Uterus (tissue), 4 donors: ENCODE results near the gene PIGM. TPM values are rescaled to one million over a fixed set of nuclear protein-coding genes. Genes with fewer than 3 reads are reported as not detected.

Source experiments
- DNase-seq, 2 donors: peaks; one replicate each; pipeline ENCODE4 v3.0.0-alpha.2; 2019 to 2020
- H3K27ac ChIP-seq, 2 donors: fragments of 200-600 bp; sonication (generic); 1 replicate in 1 of 2; 2 replicates in 1 of 2; pipeline ENCODE4 v1.5.1; 2016 to 2018
- H3K27me3 ChIP-seq, 2 donors: fragments of 200-600 bp; sonication (generic); one replicate each; pipeline ENCODE4 v1.5.1; 2018 to 2019; ENCODE audit warnings: control low read depth in 1 of 2
- H3K36me3 ChIP-seq, 2 donors: fragments of 200-600 bp; sonication (generic); one replicate each; pipeline ENCODE4 v1.5.1; 2019; ENCODE audit warnings: control low read depth in 1 of 2
- H3K4me1 ChIP-seq, 2 donors: fragments of 200-600 bp; sonication (generic); one replicate each; pipeline ENCODE4 v1.5.1; 2018 to 2019; ENCODE audit warnings: control low read depth in 1 of 2
- H3K4me3 ChIP-seq, 2 donors: fragments of 200-600 bp; sonication (generic); 1 replicate in 1 of 2; 2 replicates in 1 of 2; pipeline ENCODE4 v1.5.1; 2018 to 2019; ENCODE audit warnings: mild to moderate bottlenecking in 1 of 2
- H3K9me3 ChIP-seq, 2 donors: fragments of 200-600 bp; sonication (generic); one replicate each; pipeline ENCODE4 v1.5.1; 2019; ENCODE audit warnings: control low read depth in 1 of 2
- CTCF ChIP-seq, 4 experiments: fragments of 200-600 bp in 2 of 4; fragments of 450-650 bp in 2 of 4; sonication (generic) in 2 of 4; IDR thresholded peaks; one replicate each; pipeline ENCODE4 v1.5.1; 2016 to 2019; ENCODE audit warnings: antibody characterized with exemption in 4 of 4, mild to moderate bottlenecking in 2 of 4, moderate library complexity in 1 of 4
- POLR2A ChIP-seq, 2 donors: fragments of 450-650 bp; IDR thresholded peaks; one replicate each; pipeline ENCODE4 v1.6.1; 2016; ENCODE audit warnings: antibody characterized with exemption in 2 of 2, mild to moderate bottlenecking in 1 of 2, moderate library complexity in 1 of 2
- intact Hi-C: fragments of 100-400 bp; cut with DNase I; formaldehyde crosslinking; loops from one replicate; pipeline ENCODE4 v1.15.1; 2023; ENCODE audit warnings: low total_unique reads
- total RNA-seq, 4 donors: library from RNA; depleted of rRNA in 3 of 4; stranded (reverse); fragments of >200 nt in 3 of 4; gene quantifications; one replicate each; pipeline versions ENCODE4 v1.1.0 to v1.2.4, GENCODE V29; 2014 to 2023
- donor health status: DM: yes; HTN: yes; CAD: no.

Gene PIGM
- total RNA-seq, 4 donors from 2014 or later = 1.8 to 9.4 (median 7.5) TPM

DNA sequence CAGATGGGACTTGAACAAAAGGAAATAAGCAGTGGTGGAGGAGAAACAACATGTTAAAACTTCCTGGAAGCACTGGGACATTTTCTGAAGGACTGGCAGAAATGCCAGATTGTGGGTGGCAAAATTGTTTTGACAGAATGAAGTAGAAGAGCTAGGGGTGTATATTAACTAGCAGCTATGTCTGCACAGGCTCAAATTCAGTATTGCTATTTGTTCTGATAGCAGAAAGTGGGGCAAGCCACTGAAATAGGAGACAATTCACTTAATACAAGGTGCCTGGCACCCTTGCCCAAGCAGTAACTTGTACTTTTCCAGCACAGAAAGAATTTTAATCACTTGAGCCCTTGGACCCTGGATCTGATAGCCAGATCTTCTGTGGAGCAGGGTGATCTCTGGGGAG lies 11.8 kb upstream of the PIGM start:
- no peaks in the 10 kb centered on the region for H3K9me3 ChIP-seq
- intact Hi-C loops = no loop called here
- DNase-seq = no peak
- no peaks in the 10 kb centered on the region for H3K27me3 ChIP-seq
- no peaks in the 10 kb centered on the region for H3K4me1 ChIP-seq
- TF ChIP-seq POLR2A (IDR thresholded peaks at IDR 0.05) = no peak
- no peak for TF ChIP-seq CTCF (IDR thresholded peaks at IDR 0.05)
- no peaks in the 10 kb centered on the region for H3K36me3 ChIP-seq
- no peak overlapping the region for H3K27ac ChIP-seq
- no peak overlapping the region for H3K4me3 ChIP-seq

DNA sequence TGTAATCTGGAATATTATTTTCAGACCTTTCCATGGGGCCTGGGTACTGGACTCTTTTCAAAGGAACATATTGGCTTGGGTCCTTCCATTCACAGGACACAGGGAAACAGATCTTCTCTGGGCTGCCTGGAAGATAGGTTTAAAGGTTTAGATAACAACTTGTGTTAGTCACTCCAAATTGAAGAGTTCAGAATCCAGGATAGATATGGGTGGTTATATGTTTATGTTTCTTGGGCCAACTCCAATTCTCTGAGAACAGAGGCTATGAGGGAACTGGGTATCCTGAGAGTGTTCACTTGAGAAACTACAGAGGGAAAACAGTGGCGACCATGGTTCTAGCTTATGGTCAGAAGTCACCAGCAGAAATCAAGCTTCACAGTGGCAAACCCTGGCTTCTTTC lies 8.7 kb upstream of the PIGM start:
- Histone ChIP-seq H3K4me1 (no peaks in the 10 kb centered on the region), H3K27me3 (no peaks in the 10 kb centered on the region), H3K9me3 (no peaks in the 10 kb centered on the region), H3K36me3 (no peaks in the 10 kb centered on the region), H3K27ac (no peak overlapping the region), H3K4me3 (no peak overlapping the region)
- intact Hi-C loops = no loop called here
- DNase-seq = no peak
- TF ChIP-seq POLR2A (IDR thresholded peaks at IDR 0.05) = no peak
- TF ChIP-seq CTCF (IDR thresholded peaks at IDR 0.05) = no peak

GRCh38 chr1:160032165-160032820 lies 503 bp upstream of the PIGM start:
- no peak for TF ChIP-seq CTCF (IDR thresholded peaks at IDR 0.05)
- TF ChIP-seq POLR2A (IDR thresholded peaks at IDR 0.05) = no peak
- Histone ChIP-seq H3K27ac (peak overlapping the region; percentile 74 to 76), H3K9me3 (no peaks in the 10 kb centered on the region), H3K36me3 (no peaks in the 10 kb centered on the region), H3K4me1 (peaks cover 0 to 6% of the 10 kb centered on the region in 2 donors), H3K27me3 (no peaks in the 10 kb centered on the region), H3K4me3 (peak overlapping the region; percentile 64 to 83)
- no peak for DNase-seq
- intact Hi-C loops = no loop called here

GRCh38 chr1:160030657-160031364 lies 979 bp downstream of the PIGM start:
- Histone ChIP-seq H3K4me1 (peaks cover 0 to 6% of the 10 kb centered on the region in 2 donors), H3K27ac (peak overlapping the region; percentile 74 to 76), H3K27me3 (no peaks in the 10 kb centered on the region), H3K36me3 (no peaks in the 10 kb centered on the region), H3K4me3 (peak overlapping the region; percentile 64 to 83), H3K9me3 (no peaks in the 10 kb centered on the region)
- intact Hi-C loops = no loop called here
- no peak for DNase-seq
- no peak for TF ChIP-seq CTCF (IDR thresholded peaks at IDR 0.05)
- no peak for TF ChIP-seq POLR2A (IDR thresholded peaks at IDR 0.05)

GRCh38 chr1:160028426-160028825 lies 3.4 kb downstream of the PIGM start:
- peaks cover 0 to 6% of the 10 kb centered on the region in 2 donors for H3K4me1 ChIP-seq
- no peak for TF ChIP-seq POLR2A (IDR thresholded peaks at IDR 0.05)
- no peak for TF ChIP-seq CTCF (IDR thresholded peaks at IDR 0.05)
- no peak overlapping the region for H3K27ac ChIP-seq
- no peaks in the 10 kb centered on the region for H3K36me3 ChIP-seq
- no peaks in the 10 kb centered on the region for H3K9me3 ChIP-seq
- DNase-seq = no peak
- no peak overlapping the region for H3K4me3 ChIP-seq
- H3K27me3 ChIP-seq = no peaks in the 10 kb centered on the region
- intact Hi-C loops = no loop called here
